Stomach (tissue), 19 donors: ENCODE data around the gene C17orf50. TPM values are rescaled to one million over a fixed set of nuclear protein-coding genes. Genes with fewer than 3 reads are reported as not detected.
A peak's percentile ranks its signal among the peaks of the same experiment; 100 is the strongest.

Experiments
- DNase-seq, 2 donors: peaks; one replicate each; pipeline versions ENCODE4 v3.0.0 to v3.0.0-alpha.2; 2013 to 2019
- H3K27ac ChIP-seq, 5 donors: fragments of 200-600 bp in 4 of 5; sonication (generic) in 4 of 5; one replicate each; pipeline ENCODE4 v1.5.1; 2013 to 2019; ENCODE audit warnings: mild to moderate bottlenecking in 1 of 5, moderate library complexity in 1 of 5
- H3K27me3 ChIP-seq, 3 donors: fragments of 200-600 bp; sonication (generic); one replicate each; pipeline ENCODE4 v1.5.1; 2017 to 2019; ENCODE audit warnings: mixed run types in 1 of 3
- H3K36me3 ChIP-seq, 4 donors: fragments of 200-600 bp; sonication (generic); 1 replicate in 3 of 4; 2 replicates in 1 of 4; pipeline ENCODE4 v1.5.1; 2016 to 2019
- H3K4me1 ChIP-seq, 4 donors: fragments of 200-600 bp; sonication (generic); one replicate each; pipeline ENCODE4 v1.5.1; 2016 to 2019
- H3K4me3 ChIP-seq, 4 donors: fragments of 200-600 bp; sonication (generic) in 3 of 4; one replicate each; pipeline ENCODE4 v1.5.1; 2016 to 2019; ENCODE audit warnings: mild to moderate bottlenecking in 1 of 4
- H3K9me3 ChIP-seq, 4 donors: fragments of 200-600 bp; sonication (generic); one replicate each; pipeline ENCODE4 v1.5.1; 2016 to 2019
- CTCF ChIP-seq, 7 experiments: fragments of 450-650 bp in 4 of 7; fragments of 200-600 bp in 3 of 7; sonication (generic) in 3 of 7; IDR thresholded peaks; one replicate each; pipeline ENCODE4 v1.5.1; 2016 to 2019; ENCODE audit warnings: antibody characterized with exemption in 7 of 7, control low read depth in 2 of 7, mild to moderate bottlenecking in 1 of 7
- EP300 ChIP-seq: sonication (generic); formaldehyde crosslinking; IDR thresholded peaks from one replicate; pipeline ENCODE4 v1.6.1; 2017; ENCODE audit warnings: antibody characterized with exemption
- POLR2A ChIP-seq, 4 donors: fragments of 450-650 bp; IDR thresholded peaks; one replicate each; pipeline ENCODE4 v1.6.1; 2016; ENCODE audit warnings: antibody characterized with exemption in 4 of 4, control low read depth in 2 of 4, mild to moderate bottlenecking in 1 of 4, moderate library complexity in 1 of 4
- POLR2AphosphoS5 ChIP-seq, 3 donors: sonication (generic); formaldehyde crosslinking; IDR thresholded peaks; one replicate each; pipeline ENCODE4 v1.6.1; 2016; ENCODE audit warnings: antibody characterized with exemption in 3 of 3
- WGBS, 5 donors: extraction: QIAGEN DNeasy Blood & Tissue Kit in 3 of 5; methylation state at CpG; one replicate each; pipeline versions ENCODE4 v1.1.5 to v1.1.7; 2013 to 2018; 5-methylcytosine and 5-hydroxymethylcytosine counted together
- intact Hi-C: fragments of 100-400 bp; cut with DNase I; formaldehyde crosslinking; loops from one replicate; pipeline ENCODE4 v1.15.1; 2023; ENCODE audit warnings: low total_unique reads
- long read RNA-seq, 10 donors: transcript quantifications; one replicate each; lab custom pipeline, GENCODE V29; 2026
- polyA plus RNA-seq, 3 donors: library from polyadenylated mRNA; stranded (reverse); fragments of 200-250 nt; gene quantifications; one replicate each; pipeline ENCODE4 v1.2.3, GENCODE V29; 2013
- total RNA-seq, 5 donors: library from RNA; depleted of rRNA; stranded (reverse); fragments of >200 nt; gene quantifications; one replicate each; pipeline versions ENCODE4 v1.1.0 to v1.2.3, GENCODE V29; 2014 to 2016
- donor health status: healthy with polysubstance abuse.
- donor health status: Bipolar disorder and iron deficiency.
- donor health status: healthy.

C17orf50 gene
- total RNA-seq (not detected), polyA plus RNA-seq (not detected)
- long read RNA-seq, donor 1 = 0 reads
- long read RNA-seq, donor 2 = 0 reads
- long read RNA-seq, donor 3 = 0 reads
- long read RNA-seq, donor 4 = 0 reads
- long read RNA-seq, donor 5 = 0 reads
- long read RNA-seq, donor 6 = 0 reads
- long read RNA-seq, donor 7 = 0 reads
- long read RNA-seq, donor 8 = 0 reads
- long read RNA-seq, donor 9 = 0 reads
- long read RNA-seq, donor 10 = 0 reads

GRCh38 chr17:35760587-35760986 lies at the start of gene C17orf50:
Gene C17orf50 (plus strand): TSS chr17:35760887. CDS start chr17:35760942, 55 bp downstream.
- WGBS, 5 donors = 45 to 100% (median 74%) methylated on average over 1 of the region's 1 CpG
- no peak for DNase-seq
- no peak for TF ChIP-seq EP300
- no peak for TF ChIP-seq CTCF (IDR thresholded peaks at IDR 0.05)
- TF ChIP-seq POLR2A (IDR thresholded peaks at IDR 0.05) = no peak
- no peak for TF ChIP-seq POLR2AphosphoS5 (IDR thresholded peaks at IDR 0.05)
- Histone ChIP-seq H3K4me3 (no peak within 1 kb of the TSS), H3K36me3 (no peaks in the 10 kb centered on the region), H3K4me1 (peaks cover 10 to 21% (median 19%) of the 10 kb centered on the region in 4 donors), H3K9me3 (no peaks in the 10 kb centered on the region), H3K27me3 (no peaks in the 10 kb centered on the region), H3K27ac (no peak within 1 kb of the TSS)
- intact Hi-C loops = no loop called here

DNA sequence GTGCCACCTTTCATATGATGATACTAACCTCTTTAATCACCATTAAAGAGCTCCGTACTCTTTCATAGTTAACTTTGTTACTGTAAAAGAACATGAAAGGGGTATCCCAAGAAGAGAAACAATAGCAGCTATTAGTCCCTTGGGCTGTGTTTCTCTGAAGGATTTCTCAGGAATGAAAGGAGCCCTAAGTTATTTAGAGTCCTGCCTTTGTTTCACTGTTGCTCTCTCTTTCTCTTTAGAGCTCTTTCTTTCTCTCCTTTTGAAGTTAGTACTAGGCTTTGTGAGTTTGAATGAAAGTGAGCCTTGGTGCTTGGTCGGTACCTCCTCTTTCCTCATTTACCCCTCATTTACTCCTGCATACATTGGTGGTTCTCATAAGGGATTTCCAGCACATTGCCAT lies 49.7 kb upstream of the C17orf50 start:
- Histone ChIP-seq H3K9me3 (no peaks in the 10 kb centered on the region), H3K27me3 (no peaks in the 10 kb centered on the region), H3K36me3 (peaks cover 14 to 80% (median 75%) of the 10 kb centered on the region in 4 donors), H3K27ac (no peak overlapping the region), H3K4me1 (peaks cover 11 to 57% (median 34%) of the 10 kb centered on the region in 4 donors), H3K4me3 (no peak overlapping the region)
- no peak for DNase-seq
- WGBS, 5 donors = 89 to 100% (median 97%) methylated on average over 2 of the region's 2 CpGs
- intact Hi-C loops = no loop called here
- TF ChIP-seq POLR2AphosphoS5 (IDR thresholded peaks at IDR 0.05) = no peak
- no peak for TF ChIP-seq CTCF (IDR thresholded peaks at IDR 0.05)
- TF ChIP-seq POLR2A (IDR thresholded peaks at IDR 0.05) = no peak

- TF ChIP-seq POLR2AphosphoS5 (IDR thresholded peaks at IDR 0.05) (no peak), POLR2A (IDR thresholded peaks at IDR 0.05) (no peak), EP300 (no peak), CTCF (IDR thresholded peaks at IDR 0.05) (no peak)
- Histone ChIP-seq H3K9me3 (no peaks in the 10 kb centered on the region), H3K27me3 (no peaks in the 10 kb centered on the region), H3K4me3 (no peak overlapping the region), H3K27ac (peak overlapping the region in 2 of 5 donors; percentile 19 to 36), H3K36me3 (peaks cover 14 to 95% (median 91%) of the 10 kb centered on the region in 4 donors), H3K4me1 (peaks cover 2 to 66% (median 22%) of the 10 kb centered on the region in 4 donors)
- WGBS, 5 donors = 33 to 56% (median 50%) methylated on average over 7 of the region's 7 CpGs
- intact Hi-C loops = no loop called here
- peak in 1 of 2 donors; percentile 64 for DNase-seq
Measured at GRCh38 chr17:35713069-35713728, 47.5 kb upstream of the C17orf50 start.

DNA sequence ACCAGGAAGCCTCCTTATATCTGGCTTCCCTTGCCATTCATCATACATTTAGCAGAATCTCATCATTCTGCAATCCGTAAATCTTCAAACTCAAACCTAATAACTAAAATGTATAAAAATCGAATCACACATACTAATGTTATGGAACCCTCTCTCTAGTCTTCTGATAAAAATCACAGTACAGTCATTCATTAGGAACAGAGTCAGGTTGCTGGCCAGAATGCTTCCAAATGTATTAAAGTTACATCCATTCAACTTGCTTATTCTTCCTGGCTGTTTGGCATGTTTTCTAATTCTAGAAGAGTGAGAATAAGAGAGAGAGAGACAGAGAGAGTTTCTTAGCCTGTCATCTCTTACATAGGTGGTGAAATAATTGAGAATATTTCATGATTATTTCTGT lies 45.7 kb upstream of the C17orf50 start:
- Histone ChIP-seq H3K27ac (peak overlapping the region in 2 of 5 donors; percentile 63 to 77), H3K4me1 (peaks cover 0 to 53% (median 10%) of the 10 kb centered on the region in 4 donors), H3K36me3 (peaks cover 11 to 96% (median 94%) of the 10 kb centered on the region in 4 donors), H3K4me3 (no peak overlapping the region), H3K9me3 (no peaks in the 10 kb centered on the region), H3K27me3 (no peaks in the 10 kb centered on the region)
- TF ChIP-seq POLR2AphosphoS5 (IDR thresholded peaks at IDR 0.05) (no peak), CTCF (IDR thresholded peaks at IDR 0.05) (no peak), EP300 (no peak), POLR2A (IDR thresholded peaks at IDR 0.05) (no peak)
- WGBS, 5 donors = 85 to 93% (median 92%) methylated on average over 2 of the region's 2 CpGs
- DNase-seq = no peak
- intact Hi-C loops = no loop called here
